K562 (cell line): ENCODE data around the gene PRKAR2B. TPM values are rescaled to one million over a fixed set of nuclear protein-coding genes. Genes with fewer than 3 reads are reported as not detected.
A peak's percentile ranks its signal among the peaks of the same experiment; 100 is the strongest.

Experiments
- FIP1L1 ChIP-seq: fragments of 200-400 bp; formaldehyde crosslinking; IDR thresholded peaks from 2 replicates; pipeline ENCODE4 v1.6.1; 2018; ENCODE audit warnings: mild to moderate bottlenecking, low read depth, low read length; ENCODE audit not compliant: poor library complexity, severe bottlenecking
- FOXM1 ChIP-seq, 2 experiments: fragments of 450-650 bp in 1 of 2; sonication (generic) in 1 of 2; formaldehyde crosslinking in 1 of 2; IDR thresholded peaks; 2 replicates each; pipeline versions ENCODE4 v1.6.1 to v1.9.0; 2017 to 2022; ENCODE audit warnings: low read depth in 2 of 2, mild to moderate bottlenecking in 2 of 2, missing genetic modification reagents in 1 of 2, moderate library complexity in 1 of 2
- NELFE ChIP-seq: IDR thresholded peaks from 2 replicates; pipeline ENCODE4 v1.6.1; 2011; ENCODE audit warnings: mild to moderate bottlenecking; ENCODE audit not compliant: insufficient read depth, insufficient read length
- POLR3A ChIP-seq: IDR thresholded peaks from 2 replicates; pipeline ENCODE4 v1.6.1; 2011; ENCODE audit warnings: borderline replicate concordance, mild to moderate bottlenecking, moderate library complexity; ENCODE audit not compliant: insufficient read length, insufficient read depth; ENCODE audit errors: extremely low read depth
- POLR3G ChIP-seq: IDR thresholded peaks from 2 replicates; pipeline ENCODE4 v1.6.1; 2011; ENCODE audit not compliant: insufficient read length, insufficient replicate concordance; ENCODE audit errors: extremely low read depth
- PTBP1 ChIP-seq: fragments of 200-400 bp; formaldehyde crosslinking; IDR thresholded peaks from 2 replicates; pipeline ENCODE4 v1.6.1; 2017; ENCODE audit warnings: low read depth, low read length
- RBFOX2 ChIP-seq: fragments of 200-400 bp; formaldehyde crosslinking; IDR thresholded peaks from 2 replicates; pipeline ENCODE4 v1.6.1; 2017; ENCODE audit warnings: low read depth, mild to moderate bottlenecking, low read length, moderate library complexity
- SMARCA4 ChIP-seq: fragments of 450-650 bp; IDR thresholded peaks from 2 replicates; pipeline ENCODE4 v1.6.1; 2016
- SRSF3 ChIP-seq: fragments of 200-400 bp; formaldehyde crosslinking; IDR thresholded peaks from 2 replicates; pipeline ENCODE4 v1.6.1; 2016; ENCODE audit warnings: mild to moderate bottlenecking, low read length, moderate library complexity; ENCODE audit not compliant: insufficient read depth
- STAG1 ChIP-seq: sonication (generic); formaldehyde crosslinking; IDR thresholded peaks from 2 replicates; pipeline ENCODE4 v1.5.0; 2020; ENCODE audit warnings: missing genetic modification reagents, borderline replicate concordance
- TEAD4 ChIP-seq, 2 experiments: sonication (generic) in 1 of 2; formaldehyde crosslinking in 1 of 2; IDR thresholded peaks; 2 replicates each; pipeline versions ENCODE4 v1.6.1 to v1.8.0; 2012 to 2022; ENCODE audit warnings: borderline replicate concordance in 1 of 2, inconsistent platforms in 1 of 2, low read length in 1 of 2, mild to moderate bottlenecking in 1 of 2, missing genetic modification reagents in 1 of 2
- THRAP3 ChIP-seq: fragments of 450-650 bp; IDR thresholded peaks from 2 replicates; pipeline ENCODE4 v1.6.1; 2016; ENCODE audit warnings: mild to moderate bottlenecking, inconsistent platforms, borderline replicate concordance
- ZBTB1 ChIP-seq: sonication (generic); formaldehyde crosslinking; IDR thresholded peaks from 2 replicates; pipeline ENCODE4 v1.8.1; 2023; ENCODE audit warnings: missing genetic modification reagents, low read depth, mild to moderate bottlenecking, borderline replicate concordance
- ZNF143 ChIP-seq: sonication (generic); formaldehyde crosslinking; IDR thresholded peaks from 2 replicates; pipeline ENCODE4 v1.9.0; 2022; ENCODE audit warnings: mild to moderate bottlenecking, missing genetic modification reagents
- ZNF707 ChIP-seq: fragments of 250-450 bp; sonication (Bioruptor Pico); conservative IDR thresholded peaks from 2 replicates; pipeline ENCODE4 v1.8.0; 2022; ENCODE audit warnings: inconsistent platforms, mild to moderate bottlenecking, moderate library complexity
- polyA plus RNA-seq, 8 experiments: library from polyadenylated mRNA; depleted of rRNA in 4 of 8; stranded (reverse) in 5 of 8; unstranded in 3 of 8; fragments of >200 nt; fragmentation: Nextera tagmentation in 2 of 8; fragmentation: Illumina TruSeq in 1 of 8; extraction: Ambion mirVana in 2 of 8; extraction: Trizol in 1 of 8; gene quantifications; 2 replicates each; pipeline versions ENCODE4 v1.2.1 to v1.2.3, GENCODE V29; 2011 to 2014; ENCODE audit warnings: inconsistent platforms in 1 of 8, missing spikeins in 1 of 8
- total RNA-seq, 7 experiments: library from RNA; depleted of rRNA in 6 of 7; stranded (reverse); fragments of >200 nt in 6 of 7; fragmentation: Illumina TruSeq in 2 of 7; extraction: Trizol in 2 of 7; gene quantifications; 2 replicates each; pipeline versions ENCODE4 v1.2.1 to v1.2.3, GENCODE V29; 2011 to 2021; ENCODE audit warnings: low replicate concordance in 1 of 7
- TF ChIP-seq, protein P1 (sequence below): fragments of 450-650 bp; IDR thresholded peaks from 2 replicates; pipeline ENCODE4 v1.6.1; 2014; ENCODE audit warnings: low read depth, mild to moderate bottlenecking, moderate library complexity, borderline replicate concordance
- TF ChIP-seq, protein P2 (sequence below): IDR thresholded peaks from 2 replicates; pipeline ENCODE4 v1.6.1; 2016; ENCODE audit warnings: missing genetic modification characterization, missing compliant biosample characterization
- TF ChIP-seq, protein P3 (sequence below): sonication (generic); formaldehyde crosslinking; IDR thresholded peaks from 2 replicates; pipeline ENCODE4 v1.4.0; 2020; ENCODE audit warnings: mild to moderate bottlenecking, missing genetic modification reagents
- TF ChIP-seq, protein P4 (sequence below): fragments of 200-400 bp; formaldehyde crosslinking; IDR thresholded peaks from 2 replicates; pipeline ENCODE4 v1.6.1; 2017; ENCODE audit warnings: mild to moderate bottlenecking, low read depth, low read length, moderate library complexity

Gene PRKAR2B
- total and polyA plus RNA-seq, 9 of the 15 experiments (the other 6 are each of a cell fraction or from before 2014, with no cell fraction given): 59.0 to 173 (median 129) TPM

DNA sequence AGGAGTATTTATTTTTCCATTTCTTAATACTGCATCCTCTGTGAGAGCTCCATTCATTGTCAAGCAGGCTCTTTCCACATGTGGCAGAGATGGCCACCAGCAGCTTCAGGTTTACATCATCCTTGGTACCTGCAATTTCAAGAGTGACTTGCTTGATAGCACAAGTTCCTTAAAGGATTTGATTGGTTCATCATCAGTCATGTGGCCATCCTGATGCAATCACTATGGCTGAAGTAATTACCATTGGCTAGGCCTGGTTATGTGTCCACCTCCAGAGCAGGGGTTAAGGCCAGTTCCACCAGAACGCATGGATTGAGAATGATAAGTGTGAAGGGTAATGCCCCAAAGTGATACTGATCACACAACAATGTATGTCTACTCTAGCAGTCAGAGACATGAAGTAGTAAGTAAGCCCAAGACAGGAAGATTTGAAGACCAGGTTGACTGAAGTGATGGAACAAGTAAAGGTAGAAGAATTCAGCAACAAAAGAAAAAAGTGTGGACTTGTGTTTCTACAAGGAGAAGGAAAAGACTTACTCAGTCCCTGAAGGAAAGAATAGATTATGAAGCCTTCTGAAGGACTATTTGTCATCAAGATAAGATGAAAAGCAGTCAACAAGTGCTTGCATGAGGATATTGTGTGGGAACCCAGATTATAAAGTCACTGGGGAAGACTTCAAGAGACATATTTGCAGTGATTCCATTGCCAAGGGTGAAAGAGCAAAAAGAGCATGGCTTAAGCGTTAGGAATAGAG, 26.4 kb upstream of the PRKAR2B start (continued):
- TF ChIP-seq, protein P1, sequence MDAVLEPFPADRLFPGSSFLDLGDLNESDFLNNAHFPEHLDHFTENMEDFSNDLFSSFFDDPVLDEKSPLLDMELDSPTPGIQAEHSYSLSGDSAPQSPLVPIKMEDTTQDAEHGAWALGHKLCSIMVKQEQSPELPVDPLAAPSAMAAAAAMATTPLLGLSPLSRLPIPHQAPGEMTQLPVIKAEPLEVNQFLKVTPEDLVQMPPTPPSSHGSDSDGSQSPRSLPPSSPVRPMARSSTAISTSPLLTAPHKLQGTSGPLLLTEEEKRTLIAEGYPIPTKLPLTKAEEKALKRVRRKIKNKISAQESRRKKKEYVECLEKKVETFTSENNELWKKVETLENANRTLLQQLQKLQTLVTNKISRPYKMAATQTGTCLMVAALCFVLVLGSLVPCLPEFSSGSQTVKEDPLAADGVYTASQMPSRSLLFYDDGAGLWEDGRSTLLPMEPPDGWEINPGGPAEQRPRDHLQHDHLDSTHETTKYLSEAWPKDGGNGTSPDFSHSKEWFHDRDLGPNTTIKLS: peak; percentile 48
- no peak for TF ChIP-seq FIP1L1
- TF ChIP-seq PTBP1: no peak
- TF ChIP-seq ZNF707 (CRISPR knock-in tag): no peak
- TF ChIP-seq, protein P2, sequence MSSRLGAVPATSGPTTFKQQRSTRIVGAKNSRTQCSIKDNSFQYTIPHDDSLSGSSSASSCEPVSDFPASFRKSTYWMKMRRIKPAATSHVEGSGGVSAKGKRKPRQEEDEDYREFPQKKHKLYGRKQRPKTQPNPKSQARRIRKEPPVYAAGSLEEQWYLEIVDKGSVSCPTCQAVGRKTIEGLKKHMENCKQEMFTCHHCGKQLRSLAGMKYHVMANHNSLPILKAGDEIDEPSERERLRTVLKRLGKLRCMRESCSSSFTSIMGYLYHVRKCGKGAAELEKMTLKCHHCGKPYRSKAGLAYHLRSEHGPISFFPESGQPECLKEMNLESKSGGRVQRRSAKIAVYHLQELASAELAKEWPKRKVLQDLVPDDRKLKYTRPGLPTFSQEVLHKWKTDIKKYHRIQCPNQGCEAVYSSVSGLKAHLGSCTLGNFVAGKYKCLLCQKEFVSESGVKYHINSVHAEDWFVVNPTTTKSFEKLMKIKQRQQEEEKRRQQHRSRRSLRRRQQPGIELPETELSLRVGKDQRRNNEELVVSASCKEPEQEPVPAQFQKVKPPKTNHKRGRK (tag): no peak
- TF ChIP-seq, protein P3, sequence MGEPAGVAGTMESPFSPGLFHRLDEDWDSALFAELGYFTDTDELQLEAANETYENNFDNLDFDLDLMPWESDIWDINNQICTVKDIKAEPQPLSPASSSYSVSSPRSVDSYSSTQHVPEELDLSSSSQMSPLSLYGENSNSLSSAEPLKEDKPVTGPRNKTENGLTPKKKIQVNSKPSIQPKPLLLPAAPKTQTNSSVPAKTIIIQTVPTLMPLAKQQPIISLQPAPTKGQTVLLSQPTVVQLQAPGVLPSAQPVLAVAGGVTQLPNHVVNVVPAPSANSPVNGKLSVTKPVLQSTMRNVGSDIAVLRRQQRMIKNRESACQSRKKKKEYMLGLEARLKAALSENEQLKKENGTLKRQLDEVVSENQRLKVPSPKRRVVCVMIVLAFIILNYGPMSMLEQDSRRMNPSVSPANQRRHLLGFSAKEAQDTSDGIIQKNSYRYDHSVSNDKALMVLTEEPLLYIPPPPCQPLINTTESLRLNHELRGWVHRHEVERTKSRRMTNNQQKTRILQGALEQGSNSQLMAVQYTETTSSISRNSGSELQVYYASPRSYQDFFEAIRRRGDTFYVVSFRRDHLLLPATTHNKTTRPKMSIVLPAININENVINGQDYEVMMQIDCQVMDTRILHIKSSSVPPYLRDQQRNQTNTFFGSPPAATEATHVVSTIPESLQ (CRISPR knock-in tag): peak; percentile 80
- TF ChIP-seq ZBTB1 (CRISPR knock-in tag): no peak
- peak; percentile 40; the same call in 1 of the 2 replicates for TF ChIP-seq FOXM1 (IDR thresholded peaks at IDR 0.05; ENCODE audit: low read depth)
- TF ChIP-seq FOXM1 (CRISPR knock-in tag; IDR thresholded peaks at IDR 0.05; ENCODE audit: low read depth): no peak
- TF ChIP-seq TEAD4 (IDR thresholded peaks at IDR 0.05; ENCODE audit: low read length): peak; percentile 52
- TF ChIP-seq TEAD4 (CRISPR knock-in tag; IDR thresholded peaks at IDR 0.05; ENCODE audit: borderline replicate concordance): no peak
- no peak for TF ChIP-seq THRAP3
- no peak for TF ChIP-seq SRSF3
- no peak for TF ChIP-seq STAG1 (CRISPR knock-in tag)
- no peak for TF ChIP-seq NELFE
- no peak for TF ChIP-seq POLR3G
- no peak for TF ChIP-seq ZNF143 (CRISPR knock-in tag)
- TF ChIP-seq, protein P4, sequence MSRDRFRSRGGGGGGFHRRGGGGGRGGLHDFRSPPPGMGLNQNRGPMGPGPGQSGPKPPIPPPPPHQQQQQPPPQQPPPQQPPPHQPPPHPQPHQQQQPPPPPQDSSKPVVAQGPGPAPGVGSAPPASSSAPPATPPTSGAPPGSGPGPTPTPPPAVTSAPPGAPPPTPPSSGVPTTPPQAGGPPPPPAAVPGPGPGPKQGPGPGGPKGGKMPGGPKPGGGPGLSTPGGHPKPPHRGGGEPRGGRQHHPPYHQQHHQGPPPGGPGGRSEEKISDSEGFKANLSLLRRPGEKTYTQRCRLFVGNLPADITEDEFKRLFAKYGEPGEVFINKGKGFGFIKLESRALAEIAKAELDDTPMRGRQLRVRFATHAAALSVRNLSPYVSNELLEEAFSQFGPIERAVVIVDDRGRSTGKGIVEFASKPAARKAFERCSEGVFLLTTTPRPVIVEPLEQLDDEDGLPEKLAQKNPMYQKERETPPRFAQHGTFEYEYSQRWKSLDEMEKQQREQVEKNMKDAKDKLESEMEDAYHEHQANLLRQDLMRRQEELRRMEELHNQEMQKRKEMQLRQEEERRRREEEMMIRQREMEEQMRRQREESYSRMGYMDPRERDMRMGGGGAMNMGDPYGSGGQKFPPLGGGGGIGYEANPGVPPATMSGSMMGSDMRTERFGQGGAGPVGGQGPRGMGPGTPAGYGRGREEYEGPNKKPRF: no peak
- TF ChIP-seq RBFOX2: no peak
- no peak for TF ChIP-seq POLR3A
- TF ChIP-seq SMARCA4: peak; percentile 73
